GM06990 (cell line): ENCODE data around the gene RHBDD1.

ENCODE experiments used
- DNase-seq: peaks from one replicate; pipeline ENCODE4 v3.0.0-alpha.2; 2011; ENCODE audit not compliant: insufficient read length; ENCODE audit errors: extremely low read depth
- H3K27me3 ChIP-seq: replicated peaks from 2 replicates; pipeline ENCODE4 v1.6.0; 2011; ENCODE audit warnings: low read length; ENCODE audit not compliant: control insufficient read depth, insufficient read depth
- H3K36me3 ChIP-seq: 2 replicates; pipeline ENCODE4 v1.5.1; 2011; ENCODE audit warnings: low read length; ENCODE audit not compliant: control insufficient read depth, insufficient read depth
- H3K4me3 ChIP-seq: replicated peaks from 2 replicates; pipeline ENCODE4 v1.5.1; 2011; ENCODE audit warnings: low read depth, mild to moderate bottlenecking, control low read depth, low read length
- TF ChIP-seq, protein P1 (sequence below): IDR thresholded peaks from 2 replicates; pipeline ENCODE4 v1.5.1; 2011; ENCODE audit warnings: low read length, control low read depth, mild to moderate bottlenecking, inconsistent platforms; ENCODE audit not compliant: insufficient read depth, poor library complexity, severe bottlenecking

RHBDD1 gene

DNA sequence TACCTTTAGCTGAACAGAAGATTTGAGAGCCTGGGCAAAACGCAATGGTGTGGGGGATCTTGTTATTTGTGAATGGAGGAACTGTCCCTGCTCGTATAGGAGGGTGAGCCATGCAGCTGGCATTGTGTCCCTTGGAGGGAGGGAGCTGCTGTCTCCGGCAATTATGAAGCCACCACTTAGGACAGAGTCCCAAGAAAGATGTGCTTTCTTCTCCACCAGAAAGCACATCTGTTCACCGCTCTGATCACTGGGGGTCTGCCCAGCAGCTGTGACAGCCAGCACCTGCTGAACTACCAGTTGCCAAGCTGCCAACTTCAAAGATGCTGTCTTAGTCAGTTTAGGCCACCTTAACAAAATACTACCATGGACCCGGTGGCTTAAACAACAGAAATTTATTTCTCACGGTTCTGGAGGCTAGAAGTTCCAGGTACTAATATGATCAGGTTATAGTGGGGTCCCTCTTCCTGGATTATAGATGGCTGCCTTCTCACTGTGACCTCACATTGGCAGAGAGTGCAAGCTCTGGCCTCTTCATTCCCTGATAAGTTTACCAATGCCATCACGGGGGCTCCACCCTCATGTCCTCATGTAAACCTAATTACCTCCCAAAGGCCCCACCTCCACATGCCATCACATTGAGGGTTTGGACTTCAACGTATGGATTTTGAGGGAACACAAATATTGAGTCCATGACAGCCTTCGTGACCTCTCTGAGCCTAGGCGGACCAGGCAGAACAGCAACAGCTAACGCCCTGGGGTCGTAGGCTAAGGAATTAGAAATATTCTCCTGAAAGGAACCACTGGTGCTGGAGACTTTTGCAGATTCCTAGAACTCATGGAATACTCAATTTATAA, 148.3 kb downstream of the RHBDD1 start:
- Histone ChIP-seq H3K36me3 (no peaks in the 10 kb centered on the region), H3K27me3 (no peaks in the 10 kb centered on the region), H3K4me3 (no peak overlapping the region)
- DNase-seq = no peak
- TF ChIP-seq, protein P1, sequence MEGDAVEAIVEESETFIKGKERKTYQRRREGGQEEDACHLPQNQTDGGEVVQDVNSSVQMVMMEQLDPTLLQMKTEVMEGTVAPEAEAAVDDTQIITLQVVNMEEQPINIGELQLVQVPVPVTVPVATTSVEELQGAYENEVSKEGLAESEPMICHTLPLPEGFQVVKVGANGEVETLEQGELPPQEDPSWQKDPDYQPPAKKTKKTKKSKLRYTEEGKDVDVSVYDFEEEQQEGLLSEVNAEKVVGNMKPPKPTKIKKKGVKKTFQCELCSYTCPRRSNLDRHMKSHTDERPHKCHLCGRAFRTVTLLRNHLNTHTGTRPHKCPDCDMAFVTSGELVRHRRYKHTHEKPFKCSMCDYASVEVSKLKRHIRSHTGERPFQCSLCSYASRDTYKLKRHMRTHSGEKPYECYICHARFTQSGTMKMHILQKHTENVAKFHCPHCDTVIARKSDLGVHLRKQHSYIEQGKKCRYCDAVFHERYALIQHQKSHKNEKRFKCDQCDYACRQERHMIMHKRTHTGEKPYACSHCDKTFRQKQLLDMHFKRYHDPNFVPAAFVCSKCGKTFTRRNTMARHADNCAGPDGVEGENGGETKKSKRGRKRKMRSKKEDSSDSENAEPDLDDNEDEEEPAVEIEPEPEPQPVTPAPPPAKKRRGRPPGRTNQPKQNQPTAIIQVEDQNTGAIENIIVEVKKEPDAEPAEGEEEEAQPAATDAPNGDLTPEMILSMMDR = no peak

DNA sequence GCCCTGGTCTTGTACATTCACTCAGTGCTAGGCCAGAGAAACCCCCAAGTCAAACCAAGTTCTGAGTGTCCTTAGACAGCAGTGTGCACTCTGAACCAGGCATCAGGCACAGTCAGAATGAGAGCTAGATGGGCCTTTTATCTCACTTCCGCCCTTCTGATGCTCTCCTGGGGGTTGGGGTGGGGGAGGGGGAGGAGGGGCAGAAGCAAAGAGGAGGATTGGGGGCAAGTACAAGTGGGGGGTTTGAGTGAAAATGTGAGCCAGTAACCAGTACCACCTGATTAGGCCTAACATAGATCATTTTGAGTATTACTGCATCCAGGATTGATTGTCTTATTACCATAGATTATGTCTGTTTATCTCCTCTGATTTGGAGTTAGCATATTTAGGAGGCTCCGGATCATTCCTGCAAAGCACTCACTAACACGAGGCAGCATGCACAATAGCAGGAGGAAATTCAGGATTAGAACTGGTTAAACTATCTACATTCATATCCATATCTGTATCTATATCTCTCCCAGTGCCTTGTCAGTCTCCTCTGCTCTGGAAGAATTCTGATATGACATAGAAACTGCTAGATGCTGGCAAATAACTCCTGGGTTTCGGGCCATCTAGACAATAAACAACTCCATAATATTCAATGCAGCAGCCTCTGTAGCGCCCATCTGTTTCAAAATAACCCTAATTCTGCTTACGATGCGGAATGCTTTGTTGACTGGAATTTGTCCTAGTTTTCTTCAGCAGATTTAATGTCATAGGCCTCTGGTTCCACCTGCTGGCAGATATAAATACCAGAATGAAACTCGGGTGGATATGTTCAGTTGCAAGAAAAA, 149.1 kb downstream of the RHBDD1 start:
- DNase-seq = peak; percentile 36
- H3K36me3 ChIP-seq = no peaks in the 10 kb centered on the region
- TF ChIP-seq, protein P1 = peak; percentile 48
- H3K4me3 ChIP-seq = no peak overlapping the region
- no peaks in the 10 kb centered on the region for H3K27me3 ChIP-seq

DNA sequence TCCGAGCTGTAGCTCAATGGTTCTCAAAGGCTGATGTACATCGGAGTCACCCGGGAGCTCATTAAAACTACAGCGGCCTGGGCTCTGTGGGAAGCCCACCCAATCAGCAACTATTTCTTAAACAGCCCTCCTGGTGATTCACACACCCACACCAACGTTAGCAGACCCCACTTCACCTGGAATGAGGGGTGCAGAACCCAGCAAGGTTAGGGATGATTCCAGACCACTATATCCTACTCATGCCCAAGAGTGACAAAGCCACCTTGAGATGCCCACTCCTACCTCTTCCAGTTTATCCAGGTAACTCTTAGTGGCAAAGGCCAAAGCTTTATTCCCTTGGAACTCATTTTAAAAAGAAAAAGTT, 149.7 kb downstream of the RHBDD1 start:
- Histone ChIP-seq H3K4me3 (no peak overlapping the region), H3K36me3 (no peaks in the 10 kb centered on the region), H3K27me3 (no peaks in the 10 kb centered on the region)
- no peak for DNase-seq
- TF ChIP-seq, protein P1 = no peak

DNA sequence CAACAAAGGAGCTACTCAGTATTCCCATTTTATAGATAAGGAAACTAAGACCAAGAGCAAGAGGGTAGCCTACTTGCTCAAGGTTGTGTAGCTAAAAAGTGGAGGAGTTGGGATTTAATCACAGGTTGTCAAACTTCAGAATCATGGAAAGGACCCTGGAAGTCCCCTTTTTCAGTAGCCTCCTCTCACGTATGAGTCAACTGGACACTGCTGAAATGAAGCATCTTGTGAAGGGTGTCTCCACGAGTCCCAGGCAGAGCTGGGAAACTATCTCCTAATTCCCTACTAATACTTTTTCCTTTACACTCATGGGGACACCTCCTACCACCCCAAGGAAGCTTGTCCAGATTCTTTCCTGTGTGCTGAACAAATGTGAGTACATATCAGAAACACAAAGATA, 155.8 kb downstream of the RHBDD1 start:
- TF ChIP-seq, protein P1 = no peak

DNA sequence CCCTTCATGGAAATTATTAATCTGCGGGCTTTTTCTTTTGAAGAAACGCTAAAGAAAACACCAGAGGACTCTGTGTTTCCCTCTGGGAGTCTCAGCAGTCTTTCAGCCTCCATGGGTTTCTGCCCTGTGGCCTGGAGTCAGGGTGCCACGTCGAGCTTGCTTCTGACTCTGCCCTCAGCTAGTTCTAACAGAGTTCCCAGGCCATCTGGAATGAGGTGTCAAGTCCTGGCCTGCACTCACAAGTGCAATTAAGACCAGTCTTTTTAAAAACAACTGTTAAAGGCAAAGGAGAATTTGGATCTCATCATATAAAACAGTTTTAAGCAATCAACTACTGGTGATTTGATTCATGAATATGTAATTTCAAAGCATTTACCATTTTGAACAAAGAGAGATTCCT, 157.3 kb downstream of the RHBDD1 start:
- Histone ChIP-seq H3K27me3 (no peaks in the 10 kb centered on the region), H3K36me3 (peaks cover 2% of the 10 kb centered on the region), H3K4me3 (no peak overlapping the region)
- TF ChIP-seq, protein P1 = no peak
- no peak for DNase-seq

More for the DNA sequence above, 155.8 kb downstream of the RHBDD1 start:
- DNase-seq = no peak
- H3K36me3 ChIP-seq = peaks cover 2% of the 10 kb centered on the region
- no peaks in the 10 kb centered on the region for H3K27me3 ChIP-seq
- no peak overlapping the region for H3K4me3 ChIP-seq
